Karpas-422 (cell line): ENCODE measurements around the gene RAP1B. TPM values are rescaled to one million over a fixed set of nuclear protein-coding genes. Genes with fewer than 3 reads are reported as not detected.

ENCODE experiments used
- DNase-seq: peaks from one replicate; pipeline ENCODE4 v3.0.0-alpha.2; 2015
- H2AFZ ChIP-seq: fragments of 200-600 bp; sonication (generic); 2 replicates; pipeline ENCODE4 v1.6.1; 2014; ENCODE audit warnings: antibody characterized with exemption, low read length, mixed read lengths
- H3K27ac ChIP-seq: fragments of 200-600 bp; sonication (generic); 2 replicates; pipeline ENCODE4 v1.5.1; 2014; ENCODE audit warnings: mild to moderate bottlenecking, low read length, moderate library complexity
- H3K27me3 ChIP-seq: fragments of 200-600 bp; sonication (generic); 2 replicates; pipeline ENCODE4 v1.6.1; 2014; ENCODE audit warnings: low read length, mixed read lengths
- H3K36me3 ChIP-seq: fragments of 200-600 bp; sonication (generic); 2 replicates; pipeline ENCODE4 v1.6.1; 2014; ENCODE audit warnings: low read length, mixed read lengths; ENCODE audit not compliant: insufficient read depth
- H3K4me1 ChIP-seq: fragments of 200-600 bp; sonication (generic); 2 replicates; pipeline ENCODE4 v1.6.1; 2014; ENCODE audit warnings: mild to moderate bottlenecking, low read length, mixed read lengths
- H3K4me2 ChIP-seq: fragments of 200-600 bp; sonication (generic); 2 replicates; pipeline ENCODE4 v1.6.1; 2014; ENCODE audit warnings: low read length, low read depth, mild to moderate bottlenecking; ENCODE audit not compliant: poor library complexity, severe bottlenecking
- H3K4me3 ChIP-seq: fragments of 200-600 bp; sonication (generic); 2 replicates; pipeline ENCODE4 v1.5.1; 2014; ENCODE audit warnings: mild to moderate bottlenecking, antibody characterized with exemption, low read length, mixed read lengths
- H3K79me2 ChIP-seq: fragments of 200-600 bp; sonication (generic); 2 replicates; pipeline ENCODE4 v1.6.1; 2014; ENCODE audit warnings: mild to moderate bottlenecking, low read length, mixed read lengths
- H3K9ac ChIP-seq: fragments of 200-600 bp; sonication (generic); 2 replicates; pipeline ENCODE4 v1.6.0; 2014; ENCODE audit warnings: low read length
- H3K9me2 ChIP-seq: fragments of 200-600 bp; sonication (generic), shearing (Covaris generic); replicated peaks from 2 replicates; pipeline ENCODE4 v1.6.0; 2014; ENCODE audit warnings: mild to moderate bottlenecking, low read length, moderate library complexity; ENCODE audit not compliant: insufficient read depth
- H3K9me3 ChIP-seq: fragments of 300-700, 200-600 bp; sonication (generic); 2 replicates; pipeline ENCODE4 v1.6.1; 2014; ENCODE audit warnings: low read length, mixed read lengths
- H4K20me1 ChIP-seq: fragments of 200-600 bp; sonication (generic); 2 replicates; pipeline ENCODE4 v1.6.1; 2014; ENCODE audit warnings: mild to moderate bottlenecking, antibody characterized with exemption, low read length, low read depth; ENCODE audit not compliant: insufficient read depth
- total RNA-seq: library from RNA; depleted of rRNA; stranded (reverse); fragments of >200 nt; shearing (Covaris generic); gene quantifications from 2 replicates; pipeline ENCODE4 v1.2.3, GENCODE V29; 2014; ENCODE audit warnings: low replicate concordance

Gene RAP1B
- total RNA-seq, 1 experiment from 2014 or later, result 153 TPM

- peak overlapping the region; percentile 33 for H3K4me2 ChIP-seq
- peaks cover 7% of the 10 kb centered on the region for H3K4me1 ChIP-seq
These were observed 15.5 kb upstream of the RAP1B start for GRCh38 chr12:68595241-68595640.

GRCh38 chr12:68601767-68602166, 8.9 kb upstream of the RAP1B start:
- H3K27me3 ChIP-seq, result no peaks in the 10 kb centered on the region
- H3K36me3 ChIP-seq, result no peaks in the 10 kb centered on the region
- H3K9ac ChIP-seq, result no peak overlapping the region
- H3K79me2 ChIP-seq, result no peaks in the 10 kb centered on the region
- no peak overlapping the region for H3K4me3 ChIP-seq
- H3K9me2 ChIP-seq, result no peaks in the 10 kb centered on the region
- no peaks in the 10 kb centered on the region for H3K4me1 ChIP-seq
- no peak for DNase-seq
- H3K4me2 ChIP-seq, result no peak overlapping the region
- H4K20me1 ChIP-seq, result no peaks in the 10 kb centered on the region
- no peak overlapping the region for H2AFZ ChIP-seq
- no peaks in the 10 kb centered on the region for H3K9me3 ChIP-seq
- no peak overlapping the region for H3K27ac ChIP-seq

More at GRCh38 chr12:68595241-68595640, 15.5 kb upstream of the RAP1B start:
- Histone ChIP-seq H4K20me1 (no peaks in the 10 kb centered on the region), H3K79me2 (no peaks in the 10 kb centered on the region), H2AFZ (no peak overlapping the region), H3K9me3 (no peaks in the 10 kb centered on the region), H3K27ac (no peak overlapping the region), H3K27me3 (no peaks in the 10 kb centered on the region), H3K4me3 (no peak overlapping the region), H3K9me2 (no peaks in the 10 kb centered on the region), H3K9ac (no peak overlapping the region), H3K36me3 (no peaks in the 10 kb centered on the region)
- no peak for DNase-seq

GRCh38 chr12:68602720-68603119, 8.0 kb upstream of the RAP1B start:
- DNase-seq, result no peak
- Histone ChIP-seq H3K9me2 (no peaks in the 10 kb centered on the region), H3K27me3 (no peaks in the 10 kb centered on the region), H3K4me2 (no peak overlapping the region), H3K27ac (no peak overlapping the region), H3K79me2 (no peaks in the 10 kb centered on the region), H2AFZ (no peak overlapping the region), H3K9me3 (no peaks in the 10 kb centered on the region), H3K9ac (no peak overlapping the region), H4K20me1 (no peaks in the 10 kb centered on the region), H3K36me3 (no peaks in the 10 kb centered on the region), H3K4me1 (no peaks in the 10 kb centered on the region), H3K4me3 (no peak overlapping the region)

- Histone ChIP-seq H3K4me2 (no peak overlapping the region), H3K9me2 (no peaks in the 10 kb centered on the region), H3K9ac (no peak overlapping the region), H4K20me1 (peaks cover 18% of the 10 kb centered on the region; the same call in 1 of the 2 replicates), H2AFZ (no peak overlapping the region), H3K36me3 (no peaks in the 10 kb centered on the region), H3K9me3 (no peaks in the 10 kb centered on the region), H3K4me1 (peaks cover 23% of the 10 kb centered on the region), H3K27ac (no peak overlapping the region), H3K27me3 (no peaks in the 10 kb centered on the region), H3K79me2 (peaks cover 20% of the 10 kb centered on the region), H3K4me3 (no peak overlapping the region)
- DNase-seq, result no peak
These were observed 2.5 kb upstream of the RAP1B start for GRCh38 chr12:68608191-68608590.

GRCh38 chr12:68609998-68610369, 715 bp upstream of the RAP1B start:
- peak; percentile 70 for DNase-seq
- Histone ChIP-seq H3K4me3 (peak overlapping the region; percentile 83), H3K27ac (peak overlapping the region; percentile 75), H3K79me2 (peaks cover 38% of the 10 kb centered on the region), H2AFZ (peak overlapping the region; percentile 98), H3K9ac (peak overlapping the region; percentile 91), H3K4me1 (peaks cover 41% of the 10 kb centered on the region), H3K9me3 (no peaks in the 10 kb centered on the region), H3K9me2 (no peaks in the 10 kb centered on the region), H3K4me2 (peak overlapping the region; percentile 99), H4K20me1 (peaks cover 28% of the 10 kb centered on the region), H3K27me3 (no peaks in the 10 kb centered on the region), H3K36me3 (peaks cover 5% of the 10 kb centered on the region; the same call in 1 of the 2 replicates)

- Histone ChIP-seq H3K9ac (peak overlapping the region; percentile 95), H3K27ac (peak overlapping the region; percentile 78), H2AFZ (no peak overlapping the region), H3K9me3 (no peaks in the 10 kb centered on the region), H3K4me3 (peak overlapping the region; percentile 96), H3K27me3 (no peaks in the 10 kb centered on the region), H3K36me3 (peaks cover 5% of the 10 kb centered on the region; the same call in 1 of the 2 replicates), H4K20me1 (peaks cover 28% of the 10 kb centered on the region), H3K4me2 (peak overlapping the region; percentile 93), H3K79me2 (peaks cover 51% of the 10 kb centered on the region), H3K4me1 (peaks cover 41% of the 10 kb centered on the region), H3K9me2 (no peaks in the 10 kb centered on the region)
- DNase-seq, result peak; percentile 85
These were observed 551 bp downstream of the RAP1B start for GRCh38 chr12:68611094-68611805.

GRCh38 chr12:68611806-68612160, 1.1 kb downstream of the RAP1B start:
- H4K20me1 ChIP-seq, result peaks cover 32% of the 10 kb centered on the region
- H2AFZ ChIP-seq, result no peak overlapping the region
- H3K4me3 ChIP-seq, result peak overlapping the region; percentile 96
- peak; percentile 47 for DNase-seq
- H3K27ac ChIP-seq, result peak overlapping the region; percentile 78
- no peaks in the 10 kb centered on the region for H3K9me3 ChIP-seq
- peaks cover 44% of the 10 kb centered on the region for H3K4me1 ChIP-seq
- peak overlapping the region; percentile 95 for H3K9ac ChIP-seq
- H3K36me3 ChIP-seq, result peaks cover 5% of the 10 kb centered on the region; the same call in 1 of the 2 replicates
- H3K27me3 ChIP-seq, result no peaks in the 10 kb centered on the region
- H3K4me2 ChIP-seq, result peak overlapping the region; percentile 93
- H3K9me2 ChIP-seq, result no peaks in the 10 kb centered on the region
- H3K79me2 ChIP-seq, result peaks cover 56% of the 10 kb centered on the region

GRCh38 chr12:68612202-68612601, 1.5 kb downstream of the RAP1B start:
- H2AFZ ChIP-seq, result no peak overlapping the region
- DNase-seq, result peak; percentile 42
- H3K4me2 ChIP-seq, result peak overlapping the region; percentile 93
- peak overlapping the region; percentile 95 for H3K9ac ChIP-seq
- H3K9me3 ChIP-seq, result no peaks in the 10 kb centered on the region
- H3K9me2 ChIP-seq, result no peaks in the 10 kb centered on the region
- peaks cover 5% of the 10 kb centered on the region; the same call in 1 of the 2 replicates for H3K36me3 ChIP-seq
- no peaks in the 10 kb centered on the region for H3K27me3 ChIP-seq
- H4K20me1 ChIP-seq, result peaks cover 32% of the 10 kb centered on the region
- peaks cover 60% of the 10 kb centered on the region for H3K79me2 ChIP-seq
- peak overlapping the region; percentile 78 for H3K27ac ChIP-seq
- H3K4me3 ChIP-seq, result peak overlapping the region; percentile 96
- H3K4me1 ChIP-seq, result peaks cover 47% of the 10 kb centered on the region
